D721Med (cell line): ENCODE measurements around the gene PPT2.

ENCODE experiments used
- DNase-seq: peaks from one replicate; pipeline ENCODE4 v3.0.0; 2011; ENCODE audit warnings: low spot score; ENCODE audit not compliant: insufficient read length
- FAIRE-seq: peaks from 2 replicates; lab custom pipeline; 2011; peaks lifted over from hg19 to GRCh38; lab: Jason Lieb, UNC
- CTCF ChIP-seq: IDR thresholded peaks from 2 replicates; pipeline ENCODE4 v1.5.1; 2012; ENCODE audit warnings: mild to moderate bottlenecking, control low read depth; ENCODE audit not compliant: insufficient read depth; ENCODE audit errors: missing control alignments

Gene PPT2

GRCh38 chr6:32109765-32110160 is 44.2 kb upstream of the PPT2 start:
- no peak for FAIRE-seq
- no peak for DNase-seq
- no peak for TF ChIP-seq CTCF

GRCh38 chr6:32110632-32111031 is 43.3 kb upstream of the PPT2 start:
- no peak for DNase-seq
- FAIRE-seq = no peak
- no peak for TF ChIP-seq CTCF

- TF ChIP-seq CTCF = no peak
- FAIRE-seq = no peak
- no peak for DNase-seq
Measured at GRCh38 chr6:32111424-32112066, 42.4 kb upstream of the PPT2 start.

GRCh38 chr6:32112431-32112980 is 41.4 kb upstream of the PPT2 start:
- TF ChIP-seq CTCF = no peak
- no peak for DNase-seq
- FAIRE-seq = no peak

GRCh38 chr6:32113386-32114352 is 40.3 kb upstream of the PPT2 start:
- FAIRE-seq (no peak), DNase-seq (no peak)
- TF ChIP-seq CTCF = no peak

DNA sequence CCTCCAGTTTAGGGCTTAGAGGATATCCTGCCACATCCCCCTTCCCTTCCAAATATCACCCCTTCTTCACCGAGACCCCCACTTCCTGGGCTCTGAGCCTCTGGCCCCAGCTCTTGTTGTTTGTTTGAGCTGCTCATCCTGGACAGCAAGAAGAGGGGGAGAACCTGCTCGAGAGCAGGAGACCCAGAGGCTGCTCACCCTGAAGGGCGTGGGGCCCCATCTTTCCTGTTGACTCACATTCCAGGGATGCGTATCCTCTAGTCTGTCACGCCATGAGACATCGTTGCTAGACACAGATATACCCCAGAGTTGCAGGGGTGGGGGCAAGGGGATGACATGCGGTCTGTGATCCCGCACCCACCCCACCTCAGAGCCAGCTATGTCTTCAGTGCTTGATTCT is 39.1 kb upstream of the PPT2 start:
- FAIRE-seq (no peak), DNase-seq (no peak)
- no peak for TF ChIP-seq CTCF

- FAIRE-seq (no peak), DNase-seq (no peak)
- TF ChIP-seq CTCF = no peak
Measured at GRCh38 chr6:32115623-32116022, 38.3 kb upstream of the PPT2 start.
